Caco-2 (cell line): Measurements from ENCODE around the gene ENTR1. TPM values are rescaled to one million over a fixed set of nuclear protein-coding genes. Genes with fewer than 3 reads are reported as not detected.

Experiments
- BruUV-seq: library from RNA; stranded (reverse); fragments of 400-500 nt; replicated peaks from 2 replicates; lab custom pipeline; 2021; lab: Mats Ljungman, UMichigan
- CTCF ChIA-PET: fragments of 300-600 bp; sonication (Branson Sonifier 250); formaldehyde crosslinking; loops from one replicate; lab custom pipeline; 2022; ENCODE audit warnings: antibody characterized with exemption; lab: Charles Lee
- POLR2A ChIA-PET: fragments of 300-600 bp; sonication (Branson Sonifier 250); formaldehyde crosslinking; loops from one replicate; lab custom pipeline; 2022; ENCODE audit warnings: antibody characterized with exemption; lab: Charles Lee
- DNase-seq, 2 experiments: peaks; one replicate each; pipeline versions ENCODE4 v3.0.0 to v3.0.0-alpha.2; 2020 to 2022
- H3K27me3 ChIP-seq: replicated peaks from 2 replicates; pipeline ENCODE4 v1.6.0; 2011; ENCODE audit warnings: low read length; ENCODE audit not compliant: control insufficient read depth, insufficient read depth
- H3K36me3 ChIP-seq: 2 replicates; pipeline ENCODE4 v1.5.1; 2011; ENCODE audit warnings: low read length; ENCODE audit not compliant: control insufficient read depth, insufficient read depth
- H3K4me1 ChIP-seq: fragments of 250-450 bp; sonication (Bioruptor Pico); 2 replicates; pipeline ENCODE4 v1.5.1; 2020; ENCODE audit warnings: mild to moderate bottlenecking
- H3K4me3 ChIP-seq: 2 replicates; pipeline ENCODE4 v1.5.1; 2011; ENCODE audit warnings: low read depth, mild to moderate bottlenecking, control low read depth, low read length
- H3K9me3 ChIP-seq: fragments of 250-450 bp; sonication (Bioruptor Pico); 2 replicates; pipeline ENCODE4 v1.5.1; 2020; ENCODE audit warnings: mild to moderate bottlenecking, moderate library complexity
- H3K27ac Mint-ChIP-seq: one replicate; pipeline ENCODE4 v1.8.0; 2022; ENCODE audit warnings: mixed read lengths; ENCODE audit not compliant: unreplicated experiment
- H3K27me3 Mint-ChIP-seq: one replicate; pipeline ENCODE4 v1.8.0; 2022; ENCODE audit warnings: mixed read lengths; ENCODE audit not compliant: insufficient read depth, unreplicated experiment
- H3K36me3 Mint-ChIP-seq: one replicate; pipeline ENCODE4 v1.8.0; 2022; ENCODE audit warnings: mild to moderate bottlenecking, mixed read lengths; ENCODE audit not compliant: insufficient read depth, unreplicated experiment
- H3K4me1 Mint-ChIP-seq: one replicate; pipeline ENCODE4 v1.8.0; 2022; ENCODE audit warnings: low read depth, mixed read lengths; ENCODE audit not compliant: unreplicated experiment
- H3K4me3 Mint-ChIP-seq: one replicate; pipeline ENCODE4 v1.8.0; 2022; ENCODE audit warnings: mild to moderate bottlenecking, moderate library complexity, mixed read lengths; ENCODE audit not compliant: unreplicated experiment
- H3K9me3 Mint-ChIP-seq: one replicate; pipeline ENCODE4 v1.8.0; 2022; ENCODE audit warnings: mixed read lengths; ENCODE audit not compliant: unreplicated experiment
- CTCF ChIP-seq, 2 experiments: fragments of 200-600 bp in 1 of 2; IDR thresholded peaks; 1 replicate in 1 of 2; 2 replicates in 1 of 2; pipeline versions ENCODE4 v1.5.1 to v1.8.0; 2011 to 2022; ENCODE audit warnings: antibody characterized with exemption in 1 of 2, control low read depth in 1 of 2, inconsistent platforms in 1 of 2, low read depth in 1 of 2, low read length in 1 of 2, mild to moderate bottlenecking in 1 of 2, moderate library complexity in 1 of 2; ENCODE audit not compliant: insufficient read depth in 1 of 2, severe bottlenecking in 1 of 2, unreplicated experiment in 1 of 2
- intact Hi-C: fragments of 100-400 bp; cut with micrococcal nuclease; formaldehyde crosslinking; loops from one replicate; pipeline ENCODE4 v1.10.0; 2022; ENCODE audit not compliant: unreplicated experiment
- total RNA-seq: library from RNA; stranded (reverse); gene quantifications from 2 replicates; pipeline ENCODE4 v1.2.3, GENCODE V29; 2022

Gene ENTR1
- total RNA-seq, 1 experiment from 2014 or later = 85.2 TPM

GRCh38 chr9:136416914-136417313 is 6.5 kb upstream of the ENTR1 start:
- H3K4me1 ChIP-seq = peaks cover 3% of the 10 kb centered on the region; the same call in 1 of the 2 replicates
- ChIA-PET POLR2A (interaction anchor here (0.6 kb wide), 1 partner anchor 311 kb away, joined by 5 read pairs; no protein-coding TSS in a partner anchor), CTCF (no interaction called here)
- intact Hi-C loops = no loop called here
- TF ChIP-seq CTCF (IDR thresholded peaks at IDR 0.05; ENCODE audit: insufficient read depth in 1 of 2, low read depth in 1 of 2, low read length in 1 of 2, severe bottlenecking in 1 of 2, unreplicated experiment in 1 of 2) = no peak
- peaks cover 8% of the 10 kb centered on the region for H3K36me3 ChIP-seq
- Mint-ChIP-seq H3K27ac (no peak overlapping the region), H3K36me3 (peaks cover 86% of the 10 kb centered on the region), H3K27me3 (no peaks in the 10 kb centered on the region), H3K4me3 (no peak overlapping the region), H3K9me3 (no peaks in the 10 kb centered on the region), H3K4me1 (no peaks in the 10 kb centered on the region)
- no peaks in the 10 kb centered on the region for H3K27me3 ChIP-seq
- H3K9me3 ChIP-seq = no peaks in the 10 kb centered on the region
- no peak overlapping the region for H3K4me3 ChIP-seq
- no TSS peak for BruUV-seq
- no peak for DNase-seq

GRCh38 chr9:136416427-136416826 is 6.0 kb upstream of the ENTR1 start:
- ChIA-PET POLR2A (no interaction called here), CTCF (no interaction called here)
- Histone ChIP-seq H3K36me3 (peaks cover 9% of the 10 kb centered on the region), H3K4me3 (no peak overlapping the region), H3K27me3 (no peaks in the 10 kb centered on the region), H3K9me3 (no peaks in the 10 kb centered on the region), H3K4me1 (peaks cover 8% of the 10 kb centered on the region)
- Mint-ChIP-seq H3K4me3 (no peak overlapping the region), H3K27me3 (no peaks in the 10 kb centered on the region), H3K36me3 (peaks cover 86% of the 10 kb centered on the region), H3K4me1 (peaks cover 3% of the 10 kb centered on the region), H3K27ac (no peak overlapping the region), H3K9me3 (no peaks in the 10 kb centered on the region)
- intact Hi-C loops = no loop called here
- BruUV-seq = no TSS peak
- DNase-seq = no peak
- no peak for TF ChIP-seq CTCF (IDR thresholded peaks at IDR 0.05; ENCODE audit: insufficient read depth in 1 of 2, low read depth in 1 of 2, low read length in 1 of 2, severe bottlenecking in 1 of 2, unreplicated experiment in 1 of 2)

GRCh38 chr9:136412962-136413361 is 2.5 kb upstream of the ENTR1 start:
- peaks cover 16% of the 10 kb centered on the region for H3K4me1 Mint-ChIP-seq
- no peak for TF ChIP-seq CTCF (IDR thresholded peaks at IDR 0.05; ENCODE audit: insufficient read depth in 1 of 2, low read depth in 1 of 2, low read length in 1 of 2, severe bottlenecking in 1 of 2, unreplicated experiment in 1 of 2)
- no peak overlapping the region for H3K4me3 Mint-ChIP-seq
- Histone ChIP-seq H3K27me3 (no peaks in the 10 kb centered on the region), H3K9me3 (no peaks in the 10 kb centered on the region), H3K4me3 (no peak overlapping the region), H3K36me3 (peaks cover 7% of the 10 kb centered on the region), H3K4me1 (peaks cover 12% of the 10 kb centered on the region)
- CTCF ChIA-PET = no interaction called here
- H3K9me3 Mint-ChIP-seq = no peaks in the 10 kb centered on the region
- POLR2A ChIA-PET = interaction anchor here (1.0 kb wide), 1 partner anchor 50 kb away, joined by 3 read pairs; no protein-coding TSS in a partner anchor
- no peaks in the 10 kb centered on the region for H3K27me3 Mint-ChIP-seq
- intact Hi-C loops = no loop called here
- peaks cover 90% of the 10 kb centered on the region for H3K36me3 Mint-ChIP-seq
- BruUV-seq = no TSS peak
- DNase-seq = no peak
- no peak overlapping the region for H3K27ac Mint-ChIP-seq
